NCI-H1436 treated with DMSO at 0.1 percent for 48 hours (cell line): Measurements from ENCODE around the gene MAST3.
A peak's percentile ranks its signal among the peaks of the same experiment; 100 is the strongest.
"Not testable (repeated sequence)": the region's sequence is repeated elsewhere in the genome, so short reads cannot be mapped to it uniquely, and the experiment has no call there.

ENCODE experiments used
- DNase-seq: peaks from one replicate; lab custom pipeline; 2025; lab: John Stamatoyannopoulos, UW

MAST3 gene

GRCh38 chr19:18137657-18138339, 40.2 kb downstream of the MAST3 start:
- no peak for DNase-seq

- no peak for DNase-seq
These were observed 42.9 kb downstream of the MAST3 start for GRCh38 chr19:18140473-18140872.

GRCh38 chr19:18141031-18141430, 43.5 kb downstream of the MAST3 start:
- no peak for DNase-seq

GRCh38 chr19:18143902-18144301, 46.3 kb downstream of the MAST3 start:
- DNase-seq: no peak

DNA sequence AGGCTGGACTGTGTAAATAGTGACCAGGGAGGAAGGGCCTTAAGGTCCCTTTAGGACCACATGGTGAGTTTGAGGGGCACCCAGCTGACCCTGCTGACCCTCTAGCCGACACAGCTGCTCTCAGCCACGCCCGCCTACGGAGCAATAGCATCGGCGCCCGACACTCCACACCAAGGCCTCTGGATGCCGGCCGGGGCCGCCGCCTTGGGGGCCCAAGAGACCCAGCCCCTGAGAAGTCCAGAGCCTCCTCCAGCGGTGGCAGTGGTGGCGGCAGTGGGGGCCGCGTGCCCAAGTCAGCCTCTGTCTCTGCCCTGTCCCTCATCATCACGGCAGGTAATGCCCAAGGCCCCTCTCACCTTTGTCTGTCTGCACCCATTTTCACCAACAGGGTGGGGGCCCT, 46.8 kb downstream of the MAST3 start:
- DNase-seq: no peak

DNA sequence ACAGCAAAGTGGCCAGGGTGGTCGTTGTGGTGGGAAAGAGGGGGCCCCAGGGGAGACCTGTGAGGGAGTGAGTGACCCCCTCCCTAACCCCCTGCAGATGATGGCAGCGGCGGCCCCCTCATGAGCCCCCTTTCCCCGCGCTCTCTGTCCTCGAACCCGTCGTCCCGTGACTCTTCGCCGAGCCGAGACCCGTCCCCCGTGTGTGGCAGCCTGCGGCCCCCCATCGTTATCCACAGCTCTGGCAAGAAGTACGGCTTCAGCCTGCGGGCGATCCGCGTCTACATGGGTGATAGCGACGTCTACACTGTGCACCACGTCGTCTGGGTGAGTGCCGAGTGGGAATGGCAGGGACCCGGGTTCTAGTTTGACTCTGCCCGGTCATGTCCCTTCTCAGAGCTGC, 47.3 kb downstream of the MAST3 start:
- no peak for DNase-seq

DNA sequence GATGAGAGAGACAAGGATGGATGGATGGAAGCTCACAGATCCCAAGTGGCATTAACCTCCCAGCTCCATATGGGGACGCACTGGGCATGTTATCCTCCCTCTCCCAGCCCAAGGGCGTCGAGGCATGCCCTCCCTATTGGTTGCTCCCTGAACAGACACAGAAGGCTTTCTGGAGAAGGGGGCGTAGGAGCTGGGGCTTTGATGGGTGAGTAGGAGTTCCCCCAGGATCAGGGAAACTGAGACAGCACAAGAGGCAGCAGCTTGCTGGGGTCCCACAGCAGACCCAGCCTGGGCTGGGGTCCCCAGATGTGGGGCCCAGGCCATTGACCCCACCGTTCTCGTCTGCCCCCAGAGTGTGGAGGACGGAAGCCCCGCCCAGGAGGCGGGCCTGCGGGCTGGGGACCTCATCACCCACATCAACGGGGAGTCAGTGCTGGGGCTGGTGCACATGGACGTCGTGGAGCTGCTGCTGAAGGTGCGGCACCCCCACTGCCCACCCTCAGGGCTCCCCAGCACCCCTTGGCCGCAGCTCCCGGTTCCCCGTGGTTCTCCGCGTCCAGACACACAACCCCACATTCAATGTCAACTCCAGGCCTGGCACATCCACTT, 47.9 kb downstream of the MAST3 start:
- no peak for DNase-seq

- no peak for DNase-seq
These were observed 49.8 kb downstream of the MAST3 start for GRCh38 chr19:18147396-18147795.

DNA sequence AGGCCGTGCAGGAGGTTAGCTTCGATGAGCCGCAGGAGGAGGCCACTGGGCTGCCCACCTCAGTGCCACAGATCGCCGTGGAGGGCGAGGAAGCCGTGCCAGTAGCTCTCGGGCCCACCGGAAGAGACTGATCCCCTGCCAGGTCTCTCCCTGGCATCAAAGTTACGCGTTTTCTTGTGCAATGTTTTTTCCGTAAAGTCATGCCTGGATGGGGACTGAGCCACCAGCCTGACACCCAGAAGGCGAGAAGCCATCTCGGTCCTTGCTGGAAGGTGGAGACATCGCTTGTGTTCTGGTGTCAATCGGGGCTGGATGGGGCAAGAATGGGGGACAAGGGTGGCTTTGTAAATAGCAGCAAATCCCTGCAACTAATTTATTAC, 52.0 kb downstream of the MAST3 start:
- no peak for DNase-seq

GRCh38 chr19:18150776-18151624, 53.4 kb downstream of the MAST3 start:
- no peak for DNase-seq

- DNase-seq: peak; percentile 79
These were observed 54.9 kb downstream of the MAST3 start for GRCh38 chr19:18152442-18152816.

DNA sequence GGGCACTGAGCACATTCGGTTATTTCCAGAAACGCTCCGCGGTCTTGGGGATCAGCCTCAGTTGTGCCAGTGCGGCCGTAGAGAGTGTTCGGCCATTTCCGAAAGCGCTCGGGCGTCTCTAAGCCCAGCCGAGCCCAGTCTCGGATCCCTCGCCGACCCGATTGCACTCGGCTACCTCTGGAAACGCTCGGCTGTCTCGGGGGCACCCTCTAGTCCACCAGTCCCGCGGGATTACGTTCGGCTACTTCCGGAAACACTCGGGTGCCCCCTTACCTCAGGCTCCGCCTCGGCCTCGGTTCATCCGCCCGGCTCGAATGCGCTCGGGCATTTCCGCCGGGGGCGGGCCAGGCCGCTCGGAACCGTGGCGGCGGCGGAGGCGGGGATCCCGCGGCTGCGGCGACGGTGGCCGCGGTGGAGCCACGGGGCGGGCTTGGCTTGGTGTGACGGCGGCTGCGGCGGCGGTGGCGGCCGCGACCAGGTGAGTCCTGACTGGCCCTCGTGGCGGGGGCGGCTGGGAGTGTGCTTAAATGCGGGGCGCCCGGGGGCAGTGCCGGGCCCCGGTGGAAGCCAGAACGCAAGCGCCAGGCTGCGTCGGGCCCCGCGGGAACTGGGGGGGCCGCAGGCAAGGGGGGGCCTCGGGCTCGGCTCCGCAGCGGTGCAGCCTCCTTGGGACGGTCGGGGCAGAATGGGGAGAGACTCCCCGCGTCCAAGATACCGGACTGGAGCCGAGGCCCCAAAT, 55.4 kb downstream of the MAST3 start, which contains the start of gene PIK3R2:
Gene PIK3R2 (plus strand): TSS at position 347 of the 739 bp plus-strand sequence. CDS start 2,717 bp downstream, outside the sequence.
- peak; percentile 92 for DNase-seq

GRCh38 chr19:18153556-18154134, 56.1 kb downstream of the MAST3 start:
- DNase-seq: no peak

- no peak for DNase-seq
These were observed 57.8 kb downstream of the MAST3 start for GRCh38 chr19:18155095-18156087.

GRCh38 chr19:18156268-18156667, 58.7 kb downstream of the MAST3 start:
- DNase-seq: no peak

DNA sequence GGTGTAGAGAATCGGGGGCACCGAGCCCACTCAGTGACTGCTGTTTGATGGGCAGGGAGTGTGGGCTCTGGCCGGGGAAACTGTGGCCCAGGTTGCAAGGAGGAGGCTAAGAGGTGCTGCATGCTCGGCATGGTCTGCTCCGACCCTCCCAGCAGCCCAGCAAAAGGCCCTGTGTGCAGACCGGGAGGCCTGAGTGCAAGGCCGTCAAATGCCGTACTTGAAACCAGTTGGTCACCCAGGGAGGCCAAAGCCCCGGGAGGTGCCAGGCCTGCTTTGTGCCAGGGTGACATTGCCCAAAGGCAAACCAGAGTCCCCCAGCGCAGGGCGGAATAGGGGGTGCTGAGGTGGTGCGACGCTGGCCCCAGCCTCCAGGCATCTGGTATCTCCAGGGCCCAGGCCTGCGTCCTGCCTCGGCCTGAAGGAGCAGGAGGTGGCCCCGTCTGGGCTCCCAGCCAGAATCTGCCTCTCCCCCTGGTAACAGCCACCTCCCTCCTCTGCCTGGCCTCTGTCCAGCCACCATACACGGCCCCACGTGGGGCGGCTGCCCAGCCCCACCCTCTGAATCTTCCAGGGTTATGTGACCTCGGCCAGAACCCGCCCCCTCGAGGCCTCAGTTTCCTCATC, 59.4 kb downstream of the MAST3 start:
- DNase-seq: no peak

- DNase-seq: peak; percentile 52
These were observed 60.0 kb downstream of the MAST3 start for GRCh38 chr19:18157465-18158063.

DNA sequence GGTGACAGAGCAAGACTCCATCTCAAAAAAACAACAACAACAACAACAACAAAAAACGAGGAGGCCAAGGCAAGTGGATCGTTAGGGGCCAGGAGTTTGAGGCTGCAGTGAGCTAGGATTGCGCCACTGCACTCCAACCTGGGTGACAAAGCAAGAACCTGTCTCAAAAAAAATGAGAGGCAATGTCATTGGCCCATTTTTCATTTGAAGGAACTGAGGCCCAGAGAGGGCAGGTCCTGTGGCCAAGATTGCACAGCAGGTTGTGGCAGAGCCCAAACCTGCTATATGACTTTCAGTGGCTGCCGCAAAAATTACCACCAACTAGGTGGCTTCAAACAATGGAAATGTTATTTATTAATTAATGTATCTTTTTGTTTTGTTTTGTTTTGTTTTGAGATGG, 60.9 kb downstream of the MAST3 start:
- DNase-seq: no peak

DNA sequence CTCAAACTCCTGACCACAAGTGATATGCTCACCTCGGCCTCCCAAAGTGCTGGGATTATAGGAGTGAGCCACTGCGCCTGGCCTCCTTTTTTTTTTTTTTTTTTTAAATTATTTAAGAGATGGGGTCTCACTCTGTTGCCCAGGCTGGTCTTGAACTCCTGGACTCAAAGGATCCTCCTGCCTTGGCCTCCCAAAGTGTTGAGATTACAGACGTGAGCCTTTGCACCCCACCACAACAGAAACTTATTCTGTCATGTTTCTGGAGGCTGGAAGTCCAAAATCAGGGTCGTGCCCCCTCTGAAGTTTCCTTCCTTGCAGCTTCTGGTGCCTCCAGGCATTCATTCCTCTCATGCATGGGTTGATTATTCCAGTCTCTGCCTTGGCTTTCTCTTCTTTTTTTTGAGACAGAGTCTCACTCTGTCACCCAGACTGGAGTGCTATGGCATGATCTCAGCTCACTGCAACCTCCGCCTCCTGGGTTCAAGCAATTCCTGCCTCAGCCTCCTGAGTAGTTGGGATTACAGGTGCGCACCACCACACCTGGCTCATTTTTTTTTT, 61.6 kb downstream of the MAST3 start:
- DNase-seq: not testable (repeated sequence)
